GM18505 (cell line): ENCODE data around the gene ELMO1.

Experiments used
- ATAC-seq: cut with Tn5 transposase; IDR thresholded peaks from one replicate; pipeline ENCODE4 v1.9.1; 2021; ENCODE audit not compliant: unreplicated experiment
- POLR2A ChIP-seq: IDR thresholded peaks from 4 replicates; pipeline ENCODE4 v1.6.1; 2011; ENCODE audit warnings: borderline replicate concordance; ENCODE audit not compliant: insufficient read depth, insufficient read length; ENCODE audit errors: extremely low read depth

The ELMO1 gene

DNA sequence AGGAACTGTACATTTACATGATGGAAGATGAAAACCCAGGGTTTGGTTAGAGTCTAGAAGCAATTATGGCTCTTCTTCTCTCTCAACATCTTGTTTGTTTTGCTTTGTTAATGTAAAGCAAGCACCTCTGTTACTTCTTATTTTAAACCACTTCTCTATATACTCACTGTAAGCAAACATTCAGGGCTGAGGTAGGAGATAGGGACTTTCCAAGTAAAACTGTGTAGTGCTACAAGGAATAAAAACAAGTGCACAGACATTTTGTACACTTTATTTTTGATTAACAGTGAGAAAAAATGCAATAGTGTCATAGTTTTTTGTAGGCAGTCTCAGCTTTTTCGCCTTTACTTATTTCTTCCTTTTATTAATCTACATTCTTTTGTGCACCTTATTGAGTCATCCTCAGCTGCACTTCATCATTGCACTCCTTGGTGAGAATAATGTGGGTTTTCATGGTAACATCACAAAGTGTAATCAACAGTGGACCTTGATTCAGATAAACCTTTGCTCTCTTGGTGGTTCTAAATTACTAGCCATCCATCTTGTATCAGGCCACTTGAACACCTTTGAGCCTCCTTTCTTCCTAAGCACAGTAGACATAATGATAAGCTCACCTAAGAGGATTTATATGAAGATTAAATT is 52.9 kb downstream of the ELMO1 start:
- ATAC-seq = no peak
- no peak for TF ChIP-seq POLR2A

DNA sequence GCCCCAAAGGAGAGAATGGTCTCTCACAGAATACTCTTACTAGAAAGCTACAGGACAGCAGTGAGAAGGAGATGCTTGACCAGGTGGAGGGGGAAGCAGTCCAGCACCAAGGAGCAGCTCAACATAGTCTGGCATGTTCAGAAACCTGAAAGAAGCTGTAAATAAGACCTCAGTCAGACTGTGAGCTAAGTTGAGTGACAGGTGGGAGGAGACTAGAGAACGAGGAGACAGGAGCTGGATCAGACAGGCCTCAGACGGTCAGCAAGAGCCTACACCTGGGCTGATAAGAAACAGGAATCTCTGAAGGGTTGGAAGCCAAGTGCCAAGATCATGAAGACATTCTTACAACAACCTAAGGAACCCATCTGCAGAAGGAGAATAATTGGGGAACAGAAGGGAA is 54.5 kb downstream of the ELMO1 start:
- ATAC-seq = no peak
- TF ChIP-seq POLR2A = no peak

DNA sequence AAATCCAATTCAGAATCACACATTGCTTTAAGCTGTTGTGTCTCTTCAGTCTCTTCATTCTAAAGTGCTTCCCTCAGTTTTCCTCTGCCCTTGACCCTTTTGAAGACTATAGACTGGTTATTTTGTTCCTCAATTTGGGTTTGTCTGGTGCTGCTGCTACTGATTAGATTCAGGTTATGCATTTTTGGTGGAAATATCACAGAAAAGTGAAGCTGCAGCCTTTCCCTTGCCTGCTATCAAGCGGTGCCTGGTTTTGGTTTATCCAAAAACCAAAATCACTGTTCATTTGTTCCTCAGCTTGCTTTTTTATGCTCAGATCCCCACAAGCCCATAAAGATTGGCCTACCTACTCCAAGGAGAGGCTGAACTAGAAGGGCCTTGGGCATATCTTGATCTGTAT is 55.2 kb downstream of the ELMO1 start:
- TF ChIP-seq POLR2A = no peak
- ATAC-seq = no peak

DNA sequence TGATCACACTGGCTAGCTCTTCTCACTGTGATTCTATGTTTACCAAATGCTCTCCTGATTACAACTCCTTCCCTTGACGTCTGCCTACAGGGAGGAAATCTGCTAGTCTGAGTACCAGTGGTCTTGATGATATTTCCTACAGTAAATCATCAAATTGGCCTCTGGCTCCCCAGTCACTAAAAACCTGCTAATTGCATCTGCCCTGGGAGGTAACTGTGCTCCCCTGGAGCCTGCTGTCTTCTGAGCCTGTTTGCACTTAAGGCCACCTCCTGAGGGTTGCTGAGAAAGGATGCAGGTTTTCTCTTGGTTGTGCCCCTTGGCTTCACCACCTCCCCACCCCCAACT is 56.0 kb downstream of the ELMO1 start:
- TF ChIP-seq POLR2A = no peak

DNA sequence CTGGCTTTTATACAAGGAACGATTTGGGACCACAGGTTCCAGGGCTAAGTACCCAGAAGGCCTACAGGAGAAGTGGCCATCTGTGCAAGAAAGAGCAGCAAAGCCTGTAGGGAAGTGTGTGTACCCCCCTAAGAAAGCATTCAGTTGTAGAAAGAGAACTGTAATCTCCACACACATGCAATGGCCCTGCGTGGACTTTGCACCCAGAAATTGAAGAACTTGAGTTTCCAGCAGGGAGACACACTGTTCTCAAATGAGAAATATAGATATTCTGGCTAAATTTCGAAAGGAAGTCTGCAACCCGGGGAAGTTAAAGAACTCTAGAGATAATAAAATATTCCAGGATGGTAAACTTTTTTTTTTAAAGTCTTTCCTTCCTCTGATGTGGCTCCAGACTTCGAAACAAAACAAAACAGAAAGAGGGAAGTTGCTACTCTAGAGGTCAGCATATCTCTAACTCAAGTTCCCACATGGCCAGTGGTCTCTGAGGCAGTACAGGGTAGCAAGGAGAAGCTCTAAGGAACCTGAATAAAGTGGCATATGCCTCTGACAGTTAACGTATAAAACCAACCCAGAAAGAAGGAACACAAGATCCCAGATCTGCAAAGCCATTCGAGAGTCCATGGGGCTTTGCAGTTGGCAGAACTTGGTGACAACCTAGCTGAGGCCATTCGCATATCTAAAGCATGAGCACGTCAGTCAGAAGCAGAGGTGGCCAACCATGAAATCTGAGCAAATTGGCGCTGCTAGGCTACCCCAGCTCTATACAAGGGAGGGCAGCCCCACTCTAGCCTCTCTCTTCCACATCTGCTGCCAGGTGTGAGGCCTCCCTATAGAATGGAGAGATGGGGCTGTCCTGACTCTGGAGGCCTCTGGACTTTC is 56.6 kb downstream of the ELMO1 start:
- TF ChIP-seq POLR2A = no peak
- no peak for ATAC-seq

More for the DNA sequence above, 56.0 kb downstream of the ELMO1 start:
- no peak for ATAC-seq

DNA sequence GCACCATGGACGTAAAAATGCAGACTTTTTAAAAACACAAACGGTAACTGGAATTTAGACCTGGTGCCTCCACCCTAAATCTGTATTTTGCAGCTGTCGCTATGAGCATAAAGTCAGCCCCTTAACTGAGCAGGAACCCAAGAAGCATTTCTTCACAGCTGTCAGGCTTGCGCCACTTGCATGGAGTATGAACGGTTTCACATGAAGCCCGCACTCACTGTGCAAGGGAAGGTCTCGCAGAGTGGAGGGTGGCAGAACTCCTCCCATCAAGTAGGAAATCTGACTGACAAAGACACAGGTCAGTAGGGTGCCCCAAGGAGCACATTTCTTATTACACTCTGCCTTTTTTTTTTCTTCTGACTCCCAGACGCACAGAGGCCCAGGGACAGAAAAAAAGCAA is 58.5 kb downstream of the ELMO1 start:
- no peak for ATAC-seq
- TF ChIP-seq POLR2A = no peak

DNA sequence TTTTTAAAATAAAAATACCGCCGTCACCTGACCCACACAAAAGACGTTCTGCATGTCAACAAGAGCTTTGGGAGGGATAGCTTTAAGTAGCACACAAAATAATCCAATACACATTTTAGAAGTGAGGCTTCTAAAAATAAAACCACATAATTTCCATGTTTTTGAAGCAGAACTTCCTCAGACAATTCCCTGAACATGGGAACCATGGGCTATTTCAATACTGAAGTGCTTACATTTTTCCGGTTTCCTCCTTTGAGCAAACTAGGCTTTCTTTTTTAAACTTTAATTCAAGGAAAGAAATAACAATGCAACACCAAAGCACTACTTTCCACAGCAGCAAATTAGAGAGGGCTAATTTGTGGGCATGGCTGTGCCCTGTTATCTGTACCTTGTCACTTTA is 59.9 kb downstream of the ELMO1 start:
- no peak for ATAC-seq
- TF ChIP-seq POLR2A = no peak

DNA sequence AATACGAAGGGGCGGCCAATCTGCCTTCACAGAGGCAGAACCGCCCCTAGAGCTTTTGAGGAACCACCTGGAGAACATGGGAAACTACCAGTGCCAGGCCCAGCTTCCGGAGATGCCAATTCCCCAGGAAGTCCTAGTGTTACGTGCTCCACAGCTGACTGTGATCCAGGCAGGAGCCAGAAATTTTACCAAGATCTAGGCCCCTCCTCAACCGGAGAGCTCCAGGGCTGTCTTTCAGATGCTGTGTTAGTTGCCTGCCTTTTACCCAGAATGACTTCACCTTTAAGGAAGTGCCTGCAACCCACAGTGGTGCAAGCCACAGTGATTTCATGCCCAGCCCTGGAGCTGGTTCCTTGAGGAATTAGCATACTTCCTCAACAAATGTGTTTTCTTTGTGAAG is 62.9 kb downstream of the ELMO1 start:
- no peak for ATAC-seq
- TF ChIP-seq POLR2A = no peak

DNA sequence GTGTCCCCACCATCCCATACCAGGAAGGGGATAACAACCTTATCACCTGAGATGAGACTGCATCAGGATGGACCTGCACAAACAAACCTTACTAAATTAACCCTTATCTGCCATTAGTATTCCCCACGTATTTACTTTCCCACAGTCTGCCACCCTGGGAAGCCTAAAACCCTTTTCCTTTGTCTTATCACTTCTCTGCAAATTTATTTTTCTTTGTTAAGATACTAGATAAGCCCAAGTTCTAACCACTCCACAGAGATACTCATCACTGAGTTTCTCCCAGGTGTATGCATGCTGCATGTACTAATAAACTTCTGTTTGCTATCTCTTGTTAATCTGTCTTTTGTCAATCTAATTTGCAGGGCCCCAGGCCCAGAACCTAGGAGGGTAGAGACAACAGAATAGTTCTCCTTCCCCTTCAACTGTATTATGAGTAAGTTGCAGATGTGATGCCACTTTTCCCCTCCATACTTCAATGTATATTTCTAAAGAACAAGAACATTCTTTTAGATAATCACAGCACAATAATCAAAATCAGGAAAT is 66.0 kb downstream of the ELMO1 start:
- no peak for TF ChIP-seq POLR2A
- ATAC-seq = no peak

DNA sequence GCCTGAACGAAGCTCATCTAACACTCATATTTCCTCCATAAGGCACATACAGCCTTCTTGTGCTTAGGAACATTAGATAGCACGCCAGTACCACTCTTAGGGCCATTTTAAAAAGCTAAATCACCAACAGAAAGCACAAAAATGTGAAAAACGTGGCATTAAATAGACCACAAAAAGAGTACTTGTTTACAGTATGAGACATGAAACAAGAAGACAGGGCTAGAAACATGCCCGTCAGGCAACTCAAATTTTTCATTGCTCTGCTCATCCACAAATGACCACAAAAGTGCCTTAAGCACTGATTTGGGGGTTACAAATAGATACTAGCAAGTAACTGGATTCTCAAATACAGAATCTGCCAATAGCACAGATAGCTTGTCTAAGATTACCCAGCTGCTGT is 67.8 kb downstream of the ELMO1 start:
- ATAC-seq = no peak
- TF ChIP-seq POLR2A = no peak

DNA sequence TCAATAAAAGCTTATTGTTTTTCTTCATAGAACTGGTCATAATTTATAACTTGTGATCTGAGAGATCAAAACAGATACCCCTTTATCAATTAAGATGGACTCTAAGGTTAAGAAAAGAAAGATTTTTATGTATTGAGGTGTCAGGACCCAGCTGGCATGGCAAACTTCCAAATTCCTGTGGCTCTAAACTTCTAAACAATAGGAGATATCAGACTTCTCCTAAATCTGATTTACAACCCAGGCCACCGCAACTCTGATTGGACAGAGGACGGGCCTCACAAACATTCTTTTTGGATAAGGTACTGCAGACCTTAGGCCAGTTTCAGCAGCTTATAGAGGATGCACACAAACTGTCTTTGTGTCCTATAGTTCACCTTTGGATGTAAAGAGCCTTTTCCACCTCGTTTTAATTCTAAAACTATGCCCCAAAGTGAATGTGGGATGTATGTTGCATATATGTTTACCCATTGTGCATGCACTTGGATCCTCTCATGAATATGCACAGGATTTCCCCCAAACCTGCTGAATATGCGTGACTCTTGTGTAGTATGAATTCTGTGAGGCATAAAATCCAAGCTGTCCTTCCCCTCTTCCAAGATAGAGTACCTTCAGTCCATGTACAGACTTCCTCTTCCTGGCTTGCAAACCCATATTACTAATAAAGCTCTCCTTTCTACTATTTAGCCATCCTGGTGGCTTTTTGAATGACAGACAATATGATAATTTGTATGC is 69.0 kb downstream of the ELMO1 start:
- no peak for ATAC-seq
- TF ChIP-seq POLR2A = no peak

DNA sequence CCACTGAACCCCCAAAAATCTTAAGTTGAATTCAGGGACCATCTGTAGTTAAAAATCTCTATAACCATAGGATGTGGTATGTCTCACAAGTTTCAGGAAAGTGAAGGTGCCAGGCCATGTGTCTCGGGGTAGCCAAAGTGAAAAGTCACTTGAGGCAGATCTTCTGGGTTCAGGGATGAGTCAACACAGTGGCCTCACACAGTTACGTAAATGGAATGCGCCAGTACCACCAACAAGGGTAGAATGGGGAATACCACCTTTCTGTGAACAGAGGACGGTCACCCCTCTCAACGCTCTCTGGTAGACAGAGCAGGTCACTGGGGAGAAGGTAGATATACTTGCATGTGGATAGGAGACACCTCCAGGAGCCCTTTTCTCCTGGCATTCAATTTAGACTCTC is 71.4 kb downstream of the ELMO1 start:
- no peak for TF ChIP-seq POLR2A
- no peak for ATAC-seq

DNA sequence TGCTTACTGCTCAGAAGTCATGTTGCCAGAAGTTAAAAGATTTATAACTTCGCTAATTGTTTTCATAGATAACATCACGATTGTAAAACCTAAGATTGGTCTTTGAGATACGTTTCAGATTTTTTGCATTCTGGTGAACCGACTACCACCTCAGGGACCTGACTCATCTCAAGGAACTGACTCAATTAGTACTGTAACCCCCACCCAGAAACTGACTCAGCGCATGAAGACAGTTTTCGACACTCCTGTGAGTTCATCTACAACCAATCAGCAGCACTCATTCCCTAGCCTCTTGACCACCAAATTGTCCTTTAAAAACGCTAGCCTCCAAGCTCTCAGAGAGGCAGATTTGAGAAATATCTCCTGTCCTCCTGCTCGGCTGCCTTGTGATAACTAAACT is 72.3 kb downstream of the ELMO1 start:
- TF ChIP-seq POLR2A = no peak

More for the DNA sequence above, 72.3 kb downstream of the ELMO1 start:
- ATAC-seq = no peak
